Endodermal cell (in vitro differentiated cells): ENCODE measurements around the gene RAB6A. TPM values are rescaled to one million over a fixed set of nuclear protein-coding genes. Genes with fewer than 3 reads are reported as not detected.

Experiments used
- DNase-seq: peaks from one replicate; pipeline ENCODE4 v3.0.0-alpha.2; 2017
- H3K27ac ChIP-seq: 2 replicates; pipeline ENCODE4 v1.5.1; 2013; ENCODE audit warnings: mild to moderate bottlenecking, low read depth, low read length, moderate library complexity
- H3K27me3 ChIP-seq: 2 replicates; pipeline ENCODE4 v1.6.1; 2013; ENCODE audit warnings: mild to moderate bottlenecking, low read length, moderate library complexity; ENCODE audit not compliant: insufficient read depth, control insufficient read depth, poor library complexity, severe bottlenecking
- H3K36me3 ChIP-seq: 2 replicates; pipeline ENCODE4 v1.7.0; 2013; ENCODE audit warnings: mild to moderate bottlenecking, low read length, moderate library complexity; ENCODE audit not compliant: control insufficient read depth, insufficient read depth
- H3K4me1 ChIP-seq: one replicate; pipeline ENCODE4 v1.7.0; 2013; ENCODE audit warnings: low read length; ENCODE audit not compliant: control insufficient read depth, insufficient read depth
- H3K4me3 ChIP-seq: 2 replicates; pipeline ENCODE4 v1.5.1; 2013; ENCODE audit warnings: mild to moderate bottlenecking, low read length, moderate library complexity
- H3K9ac ChIP-seq: 2 replicates; pipeline ENCODE4 v1.6.1; 2013; ENCODE audit warnings: mild to moderate bottlenecking, low read length, moderate library complexity; ENCODE audit not compliant: poor library complexity, severe bottlenecking; ENCODE audit errors: extremely low read depth
- H3K9me3 ChIP-seq: 2 replicates; pipeline ENCODE4 v1.6.1; 2013; ENCODE audit warnings: mild to moderate bottlenecking, low read length, moderate library complexity; ENCODE audit not compliant: control insufficient read depth
- H3K27ac Mint-ChIP-seq: 2 replicates; pipeline ENCODE4 v1.8.0; 2020; ENCODE audit warnings: mixed read lengths
- H3K27me3 Mint-ChIP-seq: 2 replicates; pipeline ENCODE4 v1.8.0; 2021; ENCODE audit warnings: mild to moderate bottlenecking, mixed read lengths; ENCODE audit not compliant: insufficient read depth
- H3K36me3 Mint-ChIP-seq: 2 replicates; pipeline ENCODE4 v1.8.0; 2020; ENCODE audit warnings: low read depth, mixed read lengths
- H3K4me1 Mint-ChIP-seq: 2 replicates; pipeline ENCODE4 v1.8.0; 2020; ENCODE audit warnings: mixed read lengths
- H3K4me3 Mint-ChIP-seq: 2 replicates; pipeline ENCODE4 v1.8.0; 2020; ENCODE audit warnings: mild to moderate bottlenecking, moderate library complexity, mixed read lengths
- H3K9me3 Mint-ChIP-seq: 2 replicates; pipeline ENCODE4 v1.8.0; 2020; ENCODE audit warnings: mild to moderate bottlenecking, mixed read lengths
- CTCF ChIP-seq: fragments of 200-600 bp; sonication (generic); conservative IDR thresholded peaks from 2 replicates; pipeline ENCODE4 v1.5.0; 2021; ENCODE audit warnings: antibody characterized with exemption, mild to moderate bottlenecking
- WGBS, 2 experiments: methylation state at CpG; one replicate each; pipeline versions ENCODE4 v1.1.5 to v1.1.7; 2013; ENCODE audit warnings: missing lambda C conversion rate in 2 of 2, mixed read lengths in 1 of 2; ENCODE audit not compliant: insufficient coverage in 1 of 2, insufficient read length in 1 of 2; 5-methylcytosine and 5-hydroxymethylcytosine counted together
- total RNA-seq, 2 donors: library from RNA; stranded (reverse); fragmentation: NEBNext Ultra II Directional in 1 of 2; extraction: Animal tissue kit (Norgen Biotek cat#: 25700) in 1 of 2; gene quantifications; 2 replicates in 1 of 2; 3 replicates in 1 of 2; pipeline ENCODE4 v1.2.1, GENCODE V29; 2021

Gene RAB6A
- total RNA-seq, 2 donors from 2014 or later = 77.9 to 79.5 TPM

GRCh38 chr11:73655686-73656085 lies 105.2 kb downstream of the RAB6A start:
- Histone ChIP-seq H3K27me3 (no peaks in the 10 kb centered on the region), H3K9ac (no peak overlapping the region), H3K4me3 (no peak overlapping the region), H3K27ac (no peak overlapping the region), H3K9me3 (no peaks in the 10 kb centered on the region), H3K36me3 (peaks cover 6% of the 10 kb centered on the region), H3K4me1 (peaks cover 5% of the 10 kb centered on the region)
- no peak overlapping the region for H3K4me3 Mint-ChIP-seq
- H3K27me3 Mint-ChIP-seq = peaks cover 45% of the 10 kb centered on the region
- no peaks in the 10 kb centered on the region for H3K9me3 Mint-ChIP-seq
- TF ChIP-seq CTCF = no peak
- peaks cover 13% of the 10 kb centered on the region for H3K4me1 Mint-ChIP-seq
- peaks cover 31% of the 10 kb centered on the region for H3K36me3 Mint-ChIP-seq
- DNase-seq = no peak
- 88 to 92% methylated on average over 2 to 8 of the region's 8 CpGs for WGBS, 2 experiments
- H3K27ac Mint-ChIP-seq = no peak overlapping the region

GRCh38 chr11:73654482-73655021 lies 106.3 kb downstream of the RAB6A start:
- H3K27ac Mint-ChIP-seq = no peak overlapping the region
- no peaks in the 10 kb centered on the region for H3K9me3 Mint-ChIP-seq
- DNase-seq = no peak
- no peaks in the 10 kb centered on the region for H3K9me3 ChIP-seq
- 88 to 92% methylated on average over 7 of the region's 7 CpGs for WGBS, 2 experiments
- no peak overlapping the region for H3K27ac ChIP-seq
- peaks cover 6% of the 10 kb centered on the region for H3K36me3 ChIP-seq
- peaks cover 44% of the 10 kb centered on the region for H3K27me3 Mint-ChIP-seq
- H3K36me3 Mint-ChIP-seq = peaks cover 32% of the 10 kb centered on the region
- H3K4me1 Mint-ChIP-seq = peaks cover 13% of the 10 kb centered on the region
- H3K9ac ChIP-seq = no peak overlapping the region
- H3K4me1 ChIP-seq = peaks cover 6% of the 10 kb centered on the region
- H3K4me3 Mint-ChIP-seq = no peak overlapping the region
- TF ChIP-seq CTCF = no peak
- H3K4me3 ChIP-seq = no peak overlapping the region
- H3K27me3 ChIP-seq = no peaks in the 10 kb centered on the region

GRCh38 chr11:73653996-73654395 lies 106.9 kb downstream of the RAB6A start:
- DNase-seq = no peak
- no peak for TF ChIP-seq CTCF
- Histone ChIP-seq H3K27me3 (no peaks in the 10 kb centered on the region), H3K9ac (no peak overlapping the region), H3K9me3 (no peaks in the 10 kb centered on the region), H3K36me3 (peaks cover 6% of the 10 kb centered on the region), H3K4me3 (no peak overlapping the region), H3K27ac (no peak overlapping the region), H3K4me1 (peaks cover 12% of the 10 kb centered on the region)
- H3K4me3 Mint-ChIP-seq = no peak overlapping the region
- peaks cover 18% of the 10 kb centered on the region for H3K4me1 Mint-ChIP-seq
- 94 to 100% methylated on average over 1 to 5 of the region's 5 CpGs for WGBS, 2 experiments
- no peaks in the 10 kb centered on the region for H3K9me3 Mint-ChIP-seq
- H3K36me3 Mint-ChIP-seq = peaks cover 32% of the 10 kb centered on the region
- H3K27me3 Mint-ChIP-seq = peaks cover 44% of the 10 kb centered on the region
- H3K27ac Mint-ChIP-seq = no peak overlapping the region
